HTERT RPE-1 (cell line): ENCODE data around the gene ADAM10.

ENCODE experiments used
- in situ Hi-C: fragments of 300-500 bp; cut with MboI; formaldehyde crosslinking; loops from 4 replicates; pipeline ENCODE4 v1.14.3; 2020; ENCODE audit warnings: low sequenced_read_pairs

The ADAM10 gene

GRCh38 chr15:58554758-58555157 is 194.7 kb downstream of the ADAM10 start:
- in situ Hi-C loops: no loop called here

- in situ Hi-C loops: no loop called here
Measured at GRCh38 chr15:58553365-58553918, 196.1 kb downstream of the ADAM10 start.

- in situ Hi-C loops: no loop called here
Measured at GRCh38 chr15:58552505-58553364, 196.8 kb downstream of the ADAM10 start.

DNA sequence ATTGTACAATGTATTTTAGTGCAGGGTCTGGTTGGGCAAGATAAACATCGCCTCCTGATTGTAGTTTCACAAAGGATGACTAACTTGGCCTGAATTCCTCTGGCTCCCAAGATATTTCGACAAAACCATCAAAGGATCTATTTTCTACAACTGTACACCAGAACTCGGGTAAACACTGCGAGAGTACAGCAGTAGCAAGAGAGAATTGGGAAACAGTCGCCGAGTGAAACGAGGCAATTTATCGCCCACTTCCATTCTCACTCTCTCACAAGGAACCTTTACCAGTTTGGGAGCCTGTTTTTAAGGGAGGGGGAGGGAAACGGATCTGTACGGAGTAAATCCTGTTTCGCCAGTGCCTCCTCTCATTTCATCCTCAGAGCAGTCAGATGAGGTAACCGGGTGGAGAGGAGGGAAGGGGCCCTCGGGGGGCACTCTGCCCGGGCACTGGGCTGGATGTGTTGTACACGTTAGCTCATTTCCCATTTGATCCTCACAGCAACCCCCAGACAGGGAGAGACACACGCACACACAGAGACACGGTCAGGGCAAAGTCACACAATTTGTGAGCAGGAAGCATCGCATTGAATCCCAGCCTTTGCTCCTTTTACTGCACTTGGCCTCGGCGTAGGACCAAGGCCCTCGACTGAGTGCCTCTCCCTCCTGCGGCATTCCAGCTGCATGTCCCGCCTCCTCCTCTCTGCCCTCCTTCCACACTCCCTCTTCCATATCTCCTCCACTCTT is 197.6 kb downstream of the ADAM10 start:
- in situ Hi-C loops: no loop called here

- in situ Hi-C loops: no loop called here
Measured at GRCh38 chr15:58551084-58551763, 198.3 kb downstream of the ADAM10 start.

- in situ Hi-C loops: no loop called here
Measured at GRCh38 chr15:58549785-58550074, 199.8 kb downstream of the ADAM10 start.

DNA sequence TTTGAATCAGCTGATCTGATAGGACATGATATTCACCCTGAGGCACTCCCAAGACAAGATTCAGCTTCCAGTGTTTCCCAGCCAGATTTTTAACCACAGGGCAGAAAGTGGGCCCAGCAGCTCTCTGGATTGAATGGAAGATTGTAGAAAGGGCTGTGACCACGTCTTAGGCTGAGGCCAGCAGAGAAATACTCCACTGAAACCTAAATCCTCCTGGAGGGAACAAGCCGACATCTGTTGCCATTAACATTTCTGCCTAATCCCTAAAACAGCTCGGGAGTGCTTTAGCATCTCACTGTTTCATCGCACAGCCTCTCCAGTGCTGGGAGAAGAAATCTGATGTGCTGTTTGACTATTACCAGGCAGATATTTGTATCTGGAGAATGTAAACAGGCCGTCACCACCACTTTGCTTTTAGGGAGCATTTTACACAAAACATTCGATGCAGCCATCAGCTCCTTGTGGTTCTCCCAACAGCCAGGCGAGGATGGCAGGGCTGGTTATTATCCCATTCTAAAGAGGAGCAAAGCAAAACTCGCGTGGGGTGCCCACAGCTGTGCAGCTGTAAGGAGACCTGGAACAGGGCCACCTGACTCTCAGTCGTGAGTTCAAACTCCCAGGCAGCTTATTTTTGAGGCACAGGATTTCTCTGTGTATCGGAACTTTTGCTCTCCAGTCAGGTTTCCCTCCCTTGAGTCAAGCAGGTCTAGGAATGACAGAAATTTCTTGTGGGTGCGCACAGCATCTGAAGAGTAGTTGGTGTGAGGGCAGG is 200.3 kb downstream of the ADAM10 start:
- in situ Hi-C loops: no loop called here

GRCh38 chr15:58548308-58549012 is 201.0 kb downstream of the ADAM10 start:
- in situ Hi-C loops: no loop called here

GRCh38 chr15:58547628-58548307 is 201.7 kb downstream of the ADAM10 start:
- in situ Hi-C loops: no loop called here

GRCh38 chr15:58546635-58547627 is 202.6 kb downstream of the ADAM10 start:
- in situ Hi-C loops: no loop called here

GRCh38 chr15:58546066-58546591 is 203.4 kb downstream of the ADAM10 start:
- in situ Hi-C loops: no loop called here

GRCh38 chr15:58545307-58546065 is 204.0 kb downstream of the ADAM10 start:
- in situ Hi-C loops: no loop called here

GRCh38 chr15:58544756-58545155 is 204.8 kb downstream of the ADAM10 start:
- in situ Hi-C loops: no loop called here

GRCh38 chr15:58543664-58544335 is 205.7 kb downstream of the ADAM10 start:
- in situ Hi-C loops: no loop called here

DNA sequence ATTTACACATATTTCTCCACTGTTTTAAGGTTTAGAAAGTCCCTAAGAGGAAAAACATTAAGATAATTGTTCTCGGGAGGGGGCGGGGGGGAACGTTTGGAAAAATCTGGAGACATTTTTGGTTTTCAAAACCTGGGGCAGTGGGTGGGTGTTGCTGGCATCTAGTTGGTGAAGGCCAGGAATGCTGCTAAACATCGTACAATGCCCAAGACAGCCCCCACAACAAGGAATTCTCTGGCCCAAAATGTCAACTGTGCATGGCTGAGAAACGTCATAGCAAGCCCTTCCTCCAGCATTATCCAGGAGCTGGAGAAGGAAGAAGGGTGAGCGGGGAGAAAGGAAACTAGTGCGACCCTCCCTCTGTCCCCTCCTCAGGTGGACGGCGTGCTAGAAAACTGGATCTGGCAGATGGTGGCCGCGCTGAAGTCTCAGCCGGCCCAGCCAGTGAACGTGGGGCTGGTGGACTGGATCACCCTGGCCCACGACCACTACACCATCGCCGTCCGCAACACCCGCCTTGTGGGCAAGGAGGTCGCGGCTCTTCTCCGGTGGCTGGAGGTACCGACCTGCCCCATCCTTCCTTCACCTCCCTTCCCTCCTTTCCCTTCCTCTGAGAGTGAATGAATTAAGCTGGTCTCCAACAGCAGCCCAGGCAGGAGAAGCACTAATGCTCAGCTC is 208.0 kb downstream of the ADAM10 start:
- in situ Hi-C loops: no loop called here

DNA sequence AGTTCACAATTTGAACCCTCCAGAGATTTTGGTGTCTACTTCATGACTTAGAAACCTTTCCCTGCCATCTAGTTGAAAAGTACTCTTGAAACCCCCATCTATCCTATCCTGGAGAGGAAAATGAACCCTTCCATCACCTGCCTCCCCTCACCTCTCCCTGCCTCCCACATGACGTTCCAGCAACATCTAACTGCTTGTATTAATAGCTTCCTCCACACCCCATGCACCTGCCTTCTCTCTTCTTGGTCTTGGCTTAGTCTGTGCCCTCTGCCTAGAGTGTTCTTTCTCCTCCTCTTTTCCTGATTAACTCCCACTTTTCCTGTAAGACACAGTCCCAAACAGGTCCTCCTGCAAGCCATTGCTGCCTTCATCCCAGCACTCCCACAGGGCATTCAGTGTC is 210.0 kb downstream of the ADAM10 start:
- in situ Hi-C loops: no loop called here
